Ureter (tissue), 1 donor: ENCODE results near the gene NEO1. TPM values are rescaled to one million over a fixed set of nuclear protein-coding genes. Genes with fewer than 3 reads are reported as not detected.

Source experiments
- DNase-seq: peaks from one replicate; pipeline ENCODE4 v3.0.0-alpha.2; 2020; ENCODE audit warnings: low spot score
- total RNA-seq: library from RNA; stranded (reverse); gene quantifications from one replicate; pipeline ENCODE4 v1.2.4, GENCODE V29; 2023
- donor health status: DM: yes; HTN: yes; CAD: no.

The NEO1 gene
- total RNA-seq, 1 donor from 2014 or later, result 36.0 TPM

GRCh38 chr15:73031648-73032047, 20.6 kb upstream of the NEO1 start:
- no peak for DNase-seq

GRCh38 chr15:73033611-73034010, 18.7 kb upstream of the NEO1 start:
- no peak for DNase-seq

DNA sequence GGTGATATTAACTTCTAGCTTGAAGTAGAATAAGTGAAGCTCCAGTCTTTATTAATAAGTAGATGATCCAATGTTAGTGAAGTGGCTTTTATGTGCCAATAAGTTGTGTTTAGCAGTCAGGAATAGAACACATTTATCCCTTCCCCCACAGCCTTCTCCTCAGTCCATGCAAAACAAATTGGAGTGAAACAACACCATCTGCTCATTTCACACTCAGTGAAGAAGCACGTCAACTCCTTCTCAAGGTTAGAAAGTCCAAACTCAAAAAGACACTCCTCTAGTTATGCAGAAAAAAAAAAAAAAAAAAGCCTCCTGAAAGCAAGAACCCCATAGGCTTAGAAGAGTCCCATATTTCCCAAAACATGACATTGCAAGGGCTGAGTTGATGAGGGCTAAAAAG, 18.0 kb upstream of the NEO1 start:
- no peak for DNase-seq

DNA sequence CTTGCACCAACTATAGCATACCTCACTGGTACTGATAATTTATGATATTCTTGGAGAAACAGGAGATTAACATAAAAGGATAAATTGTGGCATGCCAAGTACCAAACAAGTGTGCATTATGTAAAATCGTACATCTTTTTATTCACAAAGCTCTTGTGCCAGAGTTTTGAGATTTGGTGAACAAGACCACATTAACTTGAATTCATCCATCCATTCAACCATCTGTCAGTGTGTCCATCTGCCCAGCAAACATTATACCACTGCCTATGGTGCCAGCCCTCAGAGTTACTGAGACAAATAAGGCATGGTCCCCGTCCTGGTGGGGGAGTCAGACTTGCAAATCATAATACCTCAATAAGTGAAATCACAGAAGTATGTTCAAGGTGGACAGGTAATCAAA, 17.0 kb upstream of the NEO1 start:
- no peak for DNase-seq

DNA sequence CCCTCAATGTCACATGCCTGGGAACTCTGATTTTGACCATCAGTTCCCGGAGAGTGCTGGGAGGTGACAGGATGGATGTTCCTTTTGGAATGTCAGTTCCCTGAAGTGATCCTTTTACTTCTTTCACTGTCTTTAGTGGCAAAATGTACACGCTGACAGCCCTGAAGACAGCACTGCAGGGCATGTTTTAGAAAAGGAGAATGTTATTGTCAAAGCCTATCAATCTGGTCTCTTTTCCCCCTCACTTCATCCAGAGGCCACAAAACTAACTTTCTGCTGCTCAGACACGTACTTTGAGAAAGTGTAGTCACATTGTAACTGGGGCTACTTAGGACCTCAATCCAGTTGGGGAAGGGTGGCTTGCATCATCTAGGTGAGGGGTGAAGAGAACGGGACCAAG, 14.0 kb upstream of the NEO1 start:
- no peak for DNase-seq

DNA sequence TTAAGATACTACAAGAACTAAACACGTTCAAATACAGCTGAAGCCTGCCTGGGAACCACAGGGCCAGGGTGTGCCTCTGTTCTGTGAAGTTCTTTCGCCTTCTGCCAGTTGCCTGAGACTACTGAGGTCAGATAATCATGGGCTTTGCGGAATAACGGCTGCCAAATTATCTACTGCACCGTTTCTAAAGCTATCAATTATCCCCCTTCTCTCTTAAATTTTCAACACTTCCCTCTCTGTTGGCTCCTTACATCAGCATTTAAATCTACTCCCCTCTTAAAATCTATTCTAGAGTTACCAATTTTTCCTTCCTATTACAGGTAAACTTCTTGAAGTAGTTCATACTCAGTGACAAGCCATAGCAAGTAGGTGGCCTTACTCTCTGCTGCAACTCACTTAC, 6.2 kb upstream of the NEO1 start:
- no peak for DNase-seq

GRCh38 chr15:73047882-73048281, 4.4 kb upstream of the NEO1 start:
- no peak for DNase-seq

DNA sequence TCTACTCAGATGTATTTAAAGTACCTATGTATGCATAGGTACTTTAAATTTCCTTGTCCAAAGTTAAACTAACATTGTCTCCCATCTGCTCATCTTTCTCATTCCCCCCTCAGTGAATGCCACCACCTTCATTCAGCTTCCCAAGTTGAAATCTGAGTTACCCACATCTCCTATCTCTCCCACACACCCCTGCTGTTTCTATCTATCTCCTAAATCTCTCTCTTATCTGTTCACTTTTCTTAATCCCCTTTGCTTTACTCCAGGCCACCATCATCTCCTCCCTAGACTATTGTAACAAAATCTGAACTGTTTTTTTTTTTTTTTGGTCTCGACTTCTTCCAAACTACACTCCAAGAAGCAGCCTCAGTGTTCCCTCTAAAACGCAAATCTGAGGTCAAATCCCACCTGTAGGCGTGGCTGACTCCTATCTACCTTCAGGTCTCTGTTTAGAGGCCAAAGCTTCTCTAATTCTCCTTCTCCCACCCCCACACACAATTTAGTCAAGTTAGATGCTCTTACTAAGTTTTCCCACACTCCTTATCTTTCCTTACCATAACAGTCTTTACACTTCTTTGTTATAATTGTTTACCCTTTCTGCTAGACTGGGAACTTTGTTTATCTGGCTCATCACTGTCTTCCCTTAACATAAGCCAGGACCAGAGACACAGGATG, 3.5 kb upstream of the NEO1 start:
- no peak for DNase-seq

DNA sequence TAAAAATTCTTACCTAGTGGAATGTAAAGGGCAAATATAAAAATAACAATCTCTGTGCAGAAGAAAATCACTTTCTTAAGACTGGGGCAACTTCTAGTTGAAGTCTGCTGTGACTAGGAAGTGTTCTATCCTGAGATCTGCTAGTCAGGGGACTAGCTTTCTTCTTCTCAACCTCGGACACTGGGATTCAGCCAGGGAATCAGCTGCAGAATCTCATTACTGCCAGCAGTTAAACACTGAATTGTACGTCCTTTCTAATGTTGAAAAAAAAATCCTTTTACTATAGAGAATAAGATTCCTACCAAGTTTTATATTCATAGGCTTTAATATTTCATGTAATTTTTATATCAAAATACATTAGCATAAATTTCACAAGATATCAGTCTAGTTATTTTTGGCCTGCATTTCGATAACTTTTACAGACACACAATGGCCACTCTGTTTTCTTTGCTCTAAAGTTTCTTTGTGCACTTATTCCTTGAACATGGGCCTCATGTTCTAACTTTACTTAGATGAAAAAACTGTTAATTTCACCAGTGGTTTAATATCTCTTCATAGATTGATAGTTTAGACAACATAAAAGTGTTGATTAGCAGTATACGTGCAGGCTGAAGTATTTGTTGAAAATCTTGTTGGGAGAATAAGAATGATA, 2.6 kb upstream of the NEO1 start:
- DNase-seq, result no peak

GRCh38 chr15:73050561-73051295, 1.5 kb upstream of the NEO1 start:
- no peak for DNase-seq

- DNase-seq, result peak; percentile 44
Observed at GRCh38 chr15:73051391-73051806, 864 bp upstream of the NEO1 start.

GRCh38 chr15:73052653-73053397, 562 bp downstream of the NEO1 start:
- peak; percentile 55 for DNase-seq

- no peak for DNase-seq
Observed at GRCh38 chr15:73053398-73053723, 1.1 kb downstream of the NEO1 start.

- DNase-seq, result no peak
Observed at GRCh38 chr15:73054417-73054953, 2.2 kb downstream of the NEO1 start.

GRCh38 chr15:73056460-73056859, 4.2 kb downstream of the NEO1 start:
- no peak for DNase-seq

GRCh38 chr15:73058437-73058836, 6.2 kb downstream of the NEO1 start:
- DNase-seq, result no peak

DNA sequence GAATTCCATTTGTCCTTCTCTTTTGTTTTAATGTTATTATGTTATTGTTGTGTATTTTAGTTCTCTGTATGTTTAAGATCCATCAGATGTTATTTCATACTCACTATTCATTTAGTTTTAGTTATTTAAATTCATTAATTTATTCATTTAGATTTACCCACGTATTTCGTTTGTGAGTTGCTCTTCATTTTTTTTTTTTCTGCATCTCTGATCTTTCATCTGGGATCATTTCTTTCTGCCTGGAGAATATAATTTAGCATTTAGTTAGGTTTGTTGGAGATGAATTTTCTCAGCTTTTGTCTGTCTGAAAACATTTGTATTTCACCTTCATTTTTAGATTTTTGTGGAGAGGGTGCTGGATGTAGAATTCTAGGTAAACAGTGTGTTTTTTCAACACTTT, 12.9 kb downstream of the NEO1 start:
- DNase-seq, result no peak

DNA sequence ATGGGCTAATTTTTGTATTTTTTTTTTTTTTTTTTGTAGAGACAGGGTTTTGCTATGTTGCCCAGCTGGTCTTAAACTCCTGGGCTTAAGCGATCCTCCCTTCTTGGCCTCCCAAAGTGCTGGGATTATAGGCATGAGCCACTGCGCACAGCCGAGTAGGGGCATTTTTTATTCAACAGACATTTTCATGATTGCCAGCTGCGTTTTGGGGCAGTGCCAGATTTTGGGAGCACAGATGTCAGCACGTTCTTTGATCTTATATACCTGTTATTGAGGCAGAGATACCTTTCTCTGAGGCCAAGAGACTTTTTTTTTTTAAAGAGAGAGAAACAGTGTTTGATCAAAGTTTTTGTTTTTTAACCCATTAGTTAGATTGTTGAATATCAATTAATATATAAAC, 16.8 kb downstream of the NEO1 start:
- no peak for DNase-seq

GRCh38 chr15:73072894-73073293, 20.6 kb downstream of the NEO1 start:
- DNase-seq, result no peak

GRCh38 chr15:73074241-73074640, 22.0 kb downstream of the NEO1 start:
- no peak for DNase-seq

- DNase-seq, result no peak
Observed at GRCh38 chr15:73075160-73075859, 23.0 kb downstream of the NEO1 start.

DNA sequence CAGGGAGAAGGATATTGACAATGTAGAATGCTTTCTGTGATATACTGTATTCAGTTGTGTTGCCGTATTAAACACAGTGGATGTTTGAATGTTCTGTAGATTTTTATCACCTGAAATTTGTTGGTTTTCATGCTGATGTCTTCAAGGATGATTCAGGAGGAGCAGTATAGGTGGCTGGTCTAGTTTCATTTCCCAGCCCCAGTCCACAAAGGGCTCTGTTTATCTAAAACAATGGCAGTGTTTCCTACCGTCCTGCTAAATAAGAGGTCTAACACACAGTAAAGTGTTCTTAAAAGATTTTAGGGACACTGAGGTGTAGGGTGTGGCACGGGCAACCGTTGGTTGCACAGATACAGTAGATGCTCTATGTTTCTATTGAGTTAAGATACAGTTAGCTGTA, 26.0 kb downstream of the NEO1 start:
- DNase-seq, result no peak
